ENCODE results near the gene SCAI.
A peak's percentile ranks its signal among the peaks of the same experiment; 100 is the strongest.

SCAI gene

GRCh38 chr9:124947727-124948391 lies 195.5 kb downstream of the SCAI start:
- ChIA-PET CTCF (no interaction called here), POLR2A (no interaction called here)
- no peak overlapping the region for H3K4me3 ChIP-seq (ENCODE audit: low read depth, low read length)
- H3K27ac ChIP-seq (ENCODE audit: extremely low read depth, low read depth, low read length), result no peak overlapping the region
- H3K36me3 ChIP-seq (ENCODE audit: control insufficient read depth in 2 of 2, insufficient read depth in 1 of 2, low read length in 2 of 2), result no peaks in the 10 kb centered on the region
- TF ChIP-seq ZNF132 (tag by site-specific recombination; IDR thresholded peaks at IDR 0.05; ENCODE audit: borderline replicate concordance) (no peak), SP3 (tag by site-specific recombination; IDR thresholded peaks at IDR 0.05) (no peak), ZBTB17 (tag by site-specific recombination; IDR thresholded peaks at IDR 0.05) (no peak)
- no peaks in the 10 kb centered on the region for H3K9me3 ChIP-seq (ENCODE audit: control insufficient read depth, insufficient read depth, low read depth, low read length)
- H3K4me1 ChIP-seq (ENCODE audit: control insufficient read depth, insufficient read depth, low read length), result no peaks in the 10 kb centered on the region

- no peaks in the 10 kb centered on the region for H3K9me3 ChIP-seq (ENCODE audit: control insufficient read depth, insufficient read depth, low read depth, low read length)
- CTCF ChIA-PET, result no interaction called here
- H3K36me3 ChIP-seq (ENCODE audit: control insufficient read depth in 2 of 2, insufficient read depth in 1 of 2, low read length in 2 of 2), result no peaks in the 10 kb centered on the region
- POLR2A ChIA-PET, result no interaction called here
- TF ChIP-seq ZNF639 (tag by site-specific recombination; IDR thresholded peaks at IDR 0.05) (no peak), ZNF654 (tag by site-specific recombination; IDR thresholded peaks at IDR 0.05; ENCODE audit: low read depth) (no peak), ZBTB8A (tag by site-specific recombination; IDR thresholded peaks at IDR 0.05) (no peak), ZNF423 (tag by site-specific recombination; IDR thresholded peaks at IDR 0.05) (no peak)
- no peak overlapping the region for H3K4me3 ChIP-seq (ENCODE audit: low read depth, low read length)
- H3K27ac ChIP-seq (ENCODE audit: extremely low read depth, low read depth, low read length), result no peak overlapping the region
- H3K4me1 ChIP-seq (ENCODE audit: control insufficient read depth, insufficient read depth, low read length), result 0 out of 2 replicates have a peak, but pooled peaks cover 2% of the 10 kb centered on the region
Measured at GRCh38 chr9:124946167-124946566, 197.2 kb downstream of the SCAI start.

GRCh38 chr9:124941679-124942561 lies 201.4 kb downstream of the SCAI start:
- TF ChIP-seq ZNF335 (tag by site-specific recombination; conservative IDR thresholded peaks at IDR 0.05) (peak; percentile 66), PRDM10 (tag by site-specific recombination; IDR thresholded peaks at IDR 0.05) (peak; percentile 60), ZFP3 (tag by site-specific recombination; IDR thresholded peaks at IDR 0.05; ENCODE audit: low read depth) (no peak), ZNF341 (tag by site-specific recombination; IDR thresholded peaks at IDR 0.05; ENCODE audit: low read depth) (peak; percentile 9; the same call in 1 of the 2 replicates), ZNF394 (tag by site-specific recombination; IDR thresholded peaks at IDR 0.05; ENCODE audit: borderline replicate concordance) (peak; percentile 9; the same call in 1 of the 2 replicates), ZNF776 (tag by site-specific recombination; IDR thresholded peaks at IDR 0.05; ENCODE audit: borderline replicate concordance) (no peak), ZBTB20 (tag by site-specific recombination; IDR thresholded peaks at IDR 0.05) (0 out of 2 replicates have a peak, but pooled peaks have one; percentile 1)
- CTCF ChIA-PET, result no interaction called here
- H3K4me1 ChIP-seq (ENCODE audit: control insufficient read depth, insufficient read depth, low read length), result 0 out of 2 replicates have a peak, but pooled peaks cover 2% of the 10 kb centered on the region
- peak overlapping the region; percentile 90 for H3K4me3 ChIP-seq (ENCODE audit: low read depth, low read length)
- peak overlapping the region; percentile 77 for H3K27ac ChIP-seq (ENCODE audit: extremely low read depth, low read depth, low read length)
- H3K36me3 ChIP-seq (ENCODE audit: control insufficient read depth in 2 of 2, insufficient read depth in 1 of 2, low read length in 2 of 2), result peaks cover 0 to 10% of the 10 kb centered on the region in 2 experiments; a peak in 2 of 3 replicates
- POLR2A ChIA-PET, result interaction anchor here (0.9 kb wide), 2 partner anchors 9 to 17 kb away, joined by 3 to 4 read pairs; no protein-coding TSS in a partner anchor
- H3K9me3 ChIP-seq (ENCODE audit: control insufficient read depth, insufficient read depth, low read depth, low read length), result no peaks in the 10 kb centered on the region
